HG03575 (cell line): ENCODE results near the gene DNAH8.

Experiments used
- ATAC-seq: cut with Tn5 transposase; IDR thresholded peaks from one replicate; pipeline ENCODE4 v1.9.1; 2021; ENCODE audit not compliant: unreplicated experiment, insufficient number of reproducible peaks, low FRiP score; ENCODE audit errors: extremely low read depth

The DNAH8 gene

DNA sequence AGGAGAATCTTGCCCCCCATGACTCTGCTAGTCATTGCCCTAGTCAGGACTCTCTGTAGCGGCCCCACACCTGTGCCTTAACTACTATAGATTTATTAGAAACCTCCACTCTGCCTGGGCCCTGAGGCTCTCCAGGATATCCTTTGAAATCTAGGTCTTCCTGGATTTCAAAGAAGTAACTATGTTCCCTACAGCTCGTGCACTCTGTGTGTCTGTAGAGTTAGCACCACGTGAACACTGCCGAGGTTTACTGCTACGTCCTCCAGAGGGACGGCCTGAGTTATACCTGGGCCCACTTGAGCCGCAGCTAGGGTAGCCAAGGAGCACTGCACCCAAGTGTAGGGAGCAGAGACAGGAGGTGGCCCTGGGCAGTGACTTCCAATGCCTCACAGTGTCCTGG is 353.3 kb downstream of the DNAH8 start:
- ATAC-seq = no peak

GRCh38 chr6:39072830-39073229 is 357.7 kb downstream of the DNAH8 start:
- ATAC-seq = no peak

- no peak for ATAC-seq
Measured at GRCh38 chr6:39073471-39074355, 358.6 kb downstream of the DNAH8 start.

DNA sequence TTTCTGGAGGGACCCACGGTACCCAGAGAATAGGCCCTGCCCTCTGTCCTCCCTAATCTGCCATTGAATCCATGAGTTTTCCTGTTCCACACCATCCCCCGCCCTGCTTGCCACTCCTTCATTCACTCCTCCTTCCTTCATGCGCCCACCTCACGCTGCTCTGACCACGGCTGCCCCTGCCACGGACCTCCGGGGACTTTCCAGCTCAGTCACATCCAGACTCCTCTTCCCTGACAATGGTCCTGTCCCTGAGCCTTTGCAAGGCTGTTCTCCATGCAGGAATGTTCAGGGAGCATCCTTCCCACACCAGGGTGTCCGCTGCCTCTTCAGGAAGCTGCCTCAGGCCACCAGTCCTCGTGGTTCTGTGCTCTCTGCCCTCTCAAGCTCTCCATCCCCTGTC is 359.4 kb downstream of the DNAH8 start:
- ATAC-seq = no peak

GRCh38 chr6:39075010-39075686 is 360.0 kb downstream of the DNAH8 start:
- no peak for ATAC-seq

DNA sequence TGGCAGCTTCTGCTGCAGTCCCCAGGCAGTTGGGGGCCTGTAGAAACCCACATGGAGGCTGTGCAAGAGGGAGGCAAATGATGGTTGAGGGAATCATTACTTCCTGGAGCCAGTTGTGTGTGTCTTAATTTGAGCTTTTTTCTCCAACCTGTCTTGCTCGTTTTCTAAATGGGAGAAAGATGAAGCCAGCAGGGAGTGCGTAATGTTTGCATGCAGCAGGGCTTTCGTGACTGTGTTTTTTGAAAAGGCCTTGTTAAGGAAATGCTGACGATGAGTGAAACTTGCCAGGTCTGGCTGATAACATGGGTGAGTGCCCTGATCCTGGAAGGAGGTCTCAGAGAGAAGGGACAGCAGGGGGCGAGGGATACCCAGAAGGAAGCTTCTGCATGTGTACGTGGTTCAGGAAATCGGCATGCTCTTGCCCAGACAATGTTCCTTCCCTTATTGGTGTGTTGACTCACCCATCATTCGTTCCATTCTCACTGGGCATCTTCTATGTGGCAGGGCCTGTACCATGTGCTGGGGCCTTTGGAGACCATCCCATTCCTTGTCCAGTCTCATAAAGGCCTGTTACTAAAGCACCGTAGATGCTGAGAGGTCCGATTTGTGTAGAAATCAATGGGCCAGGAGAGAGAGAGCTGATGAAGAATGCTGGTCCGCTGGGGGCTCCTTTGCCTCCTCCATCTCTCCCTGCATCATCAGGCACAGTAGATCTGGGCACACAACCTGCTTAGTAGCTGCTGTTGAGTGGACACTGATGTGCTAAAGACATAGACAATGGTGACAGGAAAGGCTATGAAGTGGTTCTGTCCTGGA is 360.9 kb downstream of the DNAH8 start:
- no peak for ATAC-seq

DNA sequence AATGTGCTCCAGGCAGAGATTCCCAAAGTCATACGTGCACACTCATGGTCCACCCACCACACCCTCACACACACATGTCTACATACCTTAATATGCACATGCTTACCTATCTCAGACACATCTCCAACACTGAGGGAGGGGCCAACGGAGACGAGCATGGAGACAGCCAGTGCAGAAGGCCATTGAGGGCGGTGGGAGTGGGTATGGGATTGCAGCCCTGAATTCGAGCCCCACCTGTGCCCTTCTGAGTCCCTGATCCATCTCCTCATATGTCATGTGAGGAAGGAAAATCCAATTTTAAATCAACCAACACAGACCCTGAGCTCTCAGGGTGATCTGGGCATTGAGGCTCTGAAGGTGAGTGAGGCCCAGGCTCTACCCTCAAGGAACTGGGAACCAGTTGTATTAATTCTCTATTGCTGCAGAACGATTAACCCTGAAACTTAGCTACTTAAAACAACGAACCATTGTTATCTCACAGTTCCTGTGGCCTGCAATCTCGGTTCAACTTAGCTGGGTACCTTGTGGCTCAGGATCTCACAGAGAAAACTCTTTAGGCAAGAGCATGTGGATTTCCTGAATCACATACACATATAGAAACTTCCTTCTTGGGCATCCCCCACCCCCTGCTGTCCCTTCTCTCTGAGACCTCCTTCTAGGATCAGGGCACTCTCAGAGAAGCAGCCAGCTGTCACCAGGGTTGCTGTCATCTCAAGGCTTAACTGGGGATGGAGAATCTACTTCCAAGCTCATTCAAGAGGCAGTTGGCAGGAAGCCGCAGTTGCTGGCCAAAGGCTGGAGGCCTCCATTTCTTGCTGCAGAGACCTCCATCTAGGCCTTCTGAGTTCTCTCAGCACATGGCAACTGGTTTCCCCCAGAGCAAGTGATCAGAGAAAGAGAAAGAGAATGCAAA is 361.8 kb downstream of the DNAH8 start:
- ATAC-seq = no peak

DNA sequence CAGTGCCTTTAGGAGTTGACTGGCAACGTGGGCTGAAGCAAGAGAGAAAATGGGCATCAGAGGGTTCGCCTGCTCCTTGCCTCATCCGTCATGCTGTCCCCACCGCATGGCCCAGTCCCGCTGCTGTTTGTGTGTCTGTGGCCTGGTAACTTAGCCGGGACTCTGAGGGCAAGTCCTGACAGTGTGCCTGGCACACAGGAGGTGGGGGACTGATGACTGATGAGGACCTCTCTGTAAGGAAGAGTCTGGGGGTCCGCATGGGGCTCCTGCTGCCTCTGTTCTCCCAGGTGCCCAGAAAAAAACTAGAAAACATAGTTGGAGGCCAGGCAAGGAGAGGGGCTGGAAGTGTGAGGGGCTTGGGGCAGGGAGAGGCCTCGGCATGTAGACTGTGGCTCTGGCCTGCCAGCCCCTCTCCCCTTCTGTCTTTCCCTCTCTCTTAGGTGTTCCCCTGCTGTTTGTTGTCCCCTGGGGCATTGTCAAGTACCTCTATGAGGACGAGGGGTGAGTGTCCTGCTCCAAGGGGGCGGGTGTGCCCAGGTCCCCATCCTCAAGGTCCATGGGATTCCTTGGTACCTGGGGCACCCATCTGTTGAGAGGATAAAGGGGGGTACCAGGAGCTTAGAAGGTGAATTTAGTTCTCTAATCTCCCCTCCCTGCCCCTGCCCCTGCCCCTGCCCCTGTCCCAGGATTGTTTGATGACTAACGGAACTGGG is 362.9 kb downstream of the DNAH8 start:
- ATAC-seq = no peak

DNA sequence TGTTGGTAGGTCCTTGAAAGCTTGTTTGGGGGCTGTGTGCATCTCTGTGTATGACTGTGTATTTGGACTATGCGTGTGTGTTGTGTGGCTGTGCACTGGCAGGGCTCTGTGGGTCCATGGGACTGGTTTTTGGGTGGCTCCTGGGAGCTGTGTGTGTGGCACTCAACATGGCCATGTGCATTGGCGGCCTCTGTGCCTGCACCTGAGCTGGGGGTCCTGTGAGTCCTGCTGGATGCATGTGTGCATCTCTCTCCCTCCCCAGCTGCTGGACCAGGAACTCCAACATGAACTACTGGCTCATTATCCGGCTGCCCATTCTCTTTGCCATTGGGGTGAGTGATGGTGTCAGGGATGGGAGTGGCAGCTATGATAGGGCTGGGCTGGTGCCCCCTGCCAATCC is 363.6 kb downstream of the DNAH8 start:
- ATAC-seq = no peak

- ATAC-seq = no peak
Measured at GRCh38 chr6:39079197-39080125, 364.4 kb downstream of the DNAH8 start.
